Measurements from ENCODE around the gene GNAQ. TPM values are rescaled to one million over a fixed set of nuclear protein-coding genes. Genes with fewer than 3 reads are reported as not detected.

GNAQ gene
- total RNA-seq, 1 donor from 2014 or later: 35.4 TPM

DNA sequence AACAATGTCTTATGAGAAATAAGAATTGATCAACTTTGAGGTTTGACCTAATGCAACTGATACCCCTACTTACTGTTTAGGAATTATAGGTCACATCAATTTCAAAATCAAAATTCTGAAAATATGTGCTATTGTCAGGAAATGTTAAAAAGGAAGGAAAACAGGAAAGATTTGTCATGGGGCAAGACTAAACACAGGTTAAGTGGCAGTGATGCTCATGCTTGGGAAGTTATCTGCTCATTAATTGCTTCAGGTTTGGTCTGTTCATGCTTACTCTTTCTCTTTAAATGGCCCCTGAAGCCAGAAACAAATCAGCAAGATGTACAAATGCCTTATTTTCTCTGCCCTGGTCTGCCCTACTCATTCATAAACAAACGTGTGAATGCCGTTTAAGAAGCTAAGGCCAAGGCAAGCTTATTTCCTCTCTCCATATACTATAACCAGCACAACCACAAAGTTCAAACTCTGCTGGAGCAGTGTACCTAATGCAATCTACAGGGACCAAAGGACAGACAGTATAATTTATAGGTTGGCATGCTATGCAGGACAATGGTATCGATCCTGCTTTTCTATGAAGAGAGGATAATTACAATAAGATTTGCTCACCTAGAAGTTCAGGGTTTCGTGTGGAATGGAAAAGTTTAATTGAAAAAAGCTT is 177.2 kb downstream of the GNAQ start:
- no peak for TF ChIP-seq CTCF (IDR thresholded peaks at IDR 0.05; ENCODE audit: insufficient read depth, low read length, poor library complexity, severe bottlenecking)
- Histone ChIP-seq H3K36me3 (ENCODE audit: control insufficient read depth, insufficient read depth, low read length) (no peaks in the 10 kb centered on the region), H3K4me3 (ENCODE audit: low read depth, low read length) (no peak overlapping the region), H3K27me3 (ENCODE audit: control insufficient read depth, insufficient read depth, low read length) (no peaks in the 10 kb centered on the region)
- no peak for DNase-seq (ENCODE audit: low read depth)

GRCh38 chr9:77853716-77854115 is 177.9 kb downstream of the GNAQ start:
- Histone ChIP-seq H3K4me3 (ENCODE audit: low read depth, low read length) (no peak overlapping the region), H3K36me3 (ENCODE audit: control insufficient read depth, insufficient read depth, low read length) (no peaks in the 10 kb centered on the region), H3K27me3 (ENCODE audit: control insufficient read depth, insufficient read depth, low read length) (no peaks in the 10 kb centered on the region)
- TF ChIP-seq CTCF (IDR thresholded peaks at IDR 0.05; ENCODE audit: insufficient read depth, low read length, poor library complexity, severe bottlenecking): no peak
- DNase-seq (ENCODE audit: low read depth): no peak

DNA sequence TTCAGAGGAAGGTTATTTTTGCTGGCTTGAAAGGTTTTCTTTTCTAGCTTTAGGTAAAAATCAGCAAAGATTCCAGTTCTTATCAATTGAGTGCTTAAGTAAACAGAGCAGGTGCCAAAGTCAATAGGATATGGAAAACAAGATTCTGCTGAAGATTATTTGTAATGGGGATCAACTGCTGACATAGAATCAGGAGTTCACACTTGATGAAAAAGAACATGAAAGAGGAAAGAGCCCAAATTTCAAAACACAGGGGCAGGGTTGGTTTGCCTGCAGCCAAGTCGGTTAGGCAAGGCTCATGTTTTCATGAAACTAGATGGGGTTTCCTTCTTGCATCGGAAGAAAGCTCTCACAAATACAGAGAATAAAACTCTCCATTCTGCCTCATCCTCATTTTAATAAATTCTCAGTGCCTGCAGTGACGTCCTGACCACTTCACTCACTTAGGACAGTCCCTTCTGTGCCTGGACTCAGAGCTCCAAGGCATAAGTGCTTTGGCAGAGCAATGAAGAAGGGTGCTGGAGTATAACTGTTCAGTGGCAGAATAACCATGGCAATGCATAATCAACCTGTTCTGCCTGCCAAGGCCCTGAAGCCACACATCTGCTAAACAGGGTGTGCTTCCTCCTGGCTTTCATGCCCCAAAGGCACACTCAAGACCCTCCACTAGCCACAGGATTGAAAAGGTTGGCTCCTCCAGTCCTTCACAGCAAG is 179.6 kb downstream of the GNAQ start:
- DNase-seq (ENCODE audit: low read depth): no peak
- H3K27me3 ChIP-seq (ENCODE audit: control insufficient read depth, insufficient read depth, low read length): no peaks in the 10 kb centered on the region
- H3K36me3 ChIP-seq (ENCODE audit: control insufficient read depth, insufficient read depth, low read length): no peaks in the 10 kb centered on the region
- H3K4me3 ChIP-seq (ENCODE audit: low read depth, low read length): no peak overlapping the region
- TF ChIP-seq CTCF (IDR thresholded peaks at IDR 0.05; ENCODE audit: insufficient read depth, low read length, poor library complexity, severe bottlenecking): no peak

- Histone ChIP-seq H3K36me3 (ENCODE audit: control insufficient read depth, insufficient read depth, low read length) (no peaks in the 10 kb centered on the region), H3K27me3 (ENCODE audit: control insufficient read depth, insufficient read depth, low read length) (no peaks in the 10 kb centered on the region), H3K4me3 (ENCODE audit: low read depth, low read length) (no peak overlapping the region)
- no peak for TF ChIP-seq CTCF (IDR thresholded peaks at IDR 0.05; ENCODE audit: insufficient read depth, low read length, poor library complexity, severe bottlenecking)
- DNase-seq (ENCODE audit: low read depth): peak; percentile 73
These were observed 182.7 kb downstream of the GNAQ start for GRCh38 chr9:77848897-77849296.

- Histone ChIP-seq H3K4me3 (ENCODE audit: low read depth, low read length) (no peak overlapping the region), H3K27me3 (ENCODE audit: control insufficient read depth, insufficient read depth, low read length) (no peaks in the 10 kb centered on the region), H3K36me3 (ENCODE audit: control insufficient read depth, insufficient read depth, low read length) (no peaks in the 10 kb centered on the region)
- no peak for DNase-seq (ENCODE audit: low read depth)
- no peak for TF ChIP-seq CTCF (IDR thresholded peaks at IDR 0.05; ENCODE audit: insufficient read depth, low read length, poor library complexity, severe bottlenecking)
These were observed 183.2 kb downstream of the GNAQ start for GRCh38 chr9:77848404-77848803.

Measured in kidney epithelial cell (primary cell).